Activated CD8-positive, alpha-beta T cell treated with anti-CD3 and anti-CD28 coated beads for 36 hours (primary cell): ENCODE measurements around the gene GLRB. TPM values are rescaled to one million over a fixed set of nuclear protein-coding genes. Genes with fewer than 3 reads are reported as not detected.

ENCODE experiments used
- ATAC-seq: fragments of 200-7000 bp; cut with Tn5 transposase; one replicate; pipeline ENCODE4 v1.10.0; 2021; ENCODE audit warnings: mild to moderate bottlenecking, moderate library complexity
- CTCF ChIA-PET: fragments of 350-600 bp; sonication (Branson Sonifier 250); formaldehyde crosslinking; loops from one replicate; lab custom pipeline; 2021; ENCODE audit warnings: antibody characterized with exemption; lab: Charles Lee
- POLR2A ChIA-PET: fragments of 350-600 bp; sonication (Branson Sonifier 250); formaldehyde crosslinking; loops from one replicate; lab custom pipeline; 2021; ENCODE audit warnings: antibody characterized with exemption; lab: Charles Lee
- DNase-seq: peaks from one replicate; pipeline ENCODE4 v3.0.0-alpha.2; 2020
- H3K27ac Mint-ChIP-seq: one replicate; pipeline ENCODE4 v1.8.0; 2021; ENCODE audit warnings: mild to moderate bottlenecking, mixed read lengths
- H3K27me3 Mint-ChIP-seq: one replicate; pipeline ENCODE4 v1.8.0; 2021; ENCODE audit warnings: mixed read lengths
- H3K36me3 Mint-ChIP-seq: one replicate; pipeline ENCODE4 v1.8.0; 2021; ENCODE audit warnings: low read depth, mixed read lengths
- H3K4me1 Mint-ChIP-seq: one replicate; pipeline ENCODE4 v1.8.0; 2021; ENCODE audit warnings: low read depth, mixed read lengths
- H3K4me3 Mint-ChIP-seq: one replicate; pipeline ENCODE4 v1.8.0; 2021; ENCODE audit warnings: mild to moderate bottlenecking, moderate library complexity, mixed read lengths
- H3K9me3 Mint-ChIP-seq: one replicate; pipeline ENCODE4 v1.8.0; 2021; ENCODE audit warnings: mixed read lengths
- intact Hi-C: fragments of 100-400 bp; cut with micrococcal nuclease; formaldehyde crosslinking; loops from one replicate; pipeline ENCODE4 v1.10.0; 2022
- total RNA-seq, 2 experiments: library from RNA; stranded (reverse); gene quantifications; one replicate each; pipeline ENCODE4 v1.2.3, GENCODE V29; 2021
- TF ChIP-seq, protein P1 (sequence below): fragments of 200-600 bp; IDR thresholded peaks from one replicate; pipeline ENCODE4 v1.8.0; 2022; ENCODE audit warnings: antibody characterized with exemption, mild to moderate bottlenecking

The GLRB gene
- total RNA-seq, 2 experiments from 2014 or later: not detected

DNA sequence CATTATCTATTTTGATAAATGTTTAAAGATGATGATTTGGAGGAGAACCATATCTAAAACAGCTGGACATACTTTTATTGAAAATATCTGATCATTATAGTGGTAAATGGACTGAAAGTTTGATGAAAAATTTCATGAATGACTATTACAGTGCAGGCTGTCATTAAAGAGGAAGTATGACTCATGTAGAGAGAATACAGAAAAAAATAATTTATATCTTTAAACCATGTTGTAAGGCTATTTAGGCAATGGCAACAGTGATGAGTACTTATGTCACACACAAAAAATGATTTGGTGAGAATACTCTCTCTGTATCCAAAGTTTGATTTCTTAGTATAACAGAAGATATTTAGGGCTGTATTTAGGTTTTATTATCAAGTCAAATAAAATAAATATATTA lies 3.9 kb upstream of the GLRB start:
- ChIA-PET CTCF (no interaction called here), POLR2A (no interaction called here)
- Mint-ChIP-seq H3K27me3 (peaks cover 12% of the 10 kb centered on the region), H3K36me3 (no peaks in the 10 kb centered on the region), H3K4me3 (no peak overlapping the region), H3K4me1 (no peaks in the 10 kb centered on the region), H3K9me3 (no peaks in the 10 kb centered on the region), H3K27ac (no peak overlapping the region)
- TF ChIP-seq, protein P1, sequence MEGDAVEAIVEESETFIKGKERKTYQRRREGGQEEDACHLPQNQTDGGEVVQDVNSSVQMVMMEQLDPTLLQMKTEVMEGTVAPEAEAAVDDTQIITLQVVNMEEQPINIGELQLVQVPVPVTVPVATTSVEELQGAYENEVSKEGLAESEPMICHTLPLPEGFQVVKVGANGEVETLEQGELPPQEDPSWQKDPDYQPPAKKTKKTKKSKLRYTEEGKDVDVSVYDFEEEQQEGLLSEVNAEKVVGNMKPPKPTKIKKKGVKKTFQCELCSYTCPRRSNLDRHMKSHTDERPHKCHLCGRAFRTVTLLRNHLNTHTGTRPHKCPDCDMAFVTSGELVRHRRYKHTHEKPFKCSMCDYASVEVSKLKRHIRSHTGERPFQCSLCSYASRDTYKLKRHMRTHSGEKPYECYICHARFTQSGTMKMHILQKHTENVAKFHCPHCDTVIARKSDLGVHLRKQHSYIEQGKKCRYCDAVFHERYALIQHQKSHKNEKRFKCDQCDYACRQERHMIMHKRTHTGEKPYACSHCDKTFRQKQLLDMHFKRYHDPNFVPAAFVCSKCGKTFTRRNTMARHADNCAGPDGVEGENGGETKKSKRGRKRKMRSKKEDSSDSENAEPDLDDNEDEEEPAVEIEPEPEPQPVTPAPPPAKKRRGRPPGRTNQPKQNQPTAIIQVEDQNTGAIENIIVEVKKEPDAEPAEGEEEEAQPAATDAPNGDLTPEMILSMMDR: no peak
- intact Hi-C loops: no loop called here
- no peak for DNase-seq
- no peak for ATAC-seq

DNA sequence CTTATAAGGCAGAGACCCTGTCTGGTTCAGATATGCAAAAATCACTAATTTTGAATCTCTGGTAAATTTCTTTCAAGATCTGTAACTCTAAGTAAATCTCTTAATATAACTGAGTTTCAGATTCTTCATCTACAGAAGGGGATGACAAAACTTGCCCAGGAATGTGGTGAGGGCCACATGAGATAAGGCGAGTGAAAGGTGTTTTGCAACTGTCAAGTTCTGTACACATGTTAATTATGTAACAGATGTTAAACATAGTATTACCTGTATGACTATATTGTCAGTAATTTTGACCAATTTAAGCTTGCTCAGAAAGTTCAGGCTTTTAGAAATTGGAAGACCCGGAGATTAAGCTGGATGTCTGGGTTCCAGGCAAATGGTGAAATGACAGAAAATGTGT lies 549 bp upstream of the GLRB start:
- peaks cover 12% of the 10 kb centered on the region for H3K27me3 Mint-ChIP-seq
- no peaks in the 10 kb centered on the region for H3K9me3 Mint-ChIP-seq
- DNase-seq: no peak
- ATAC-seq: no peak
- ChIA-PET CTCF (no interaction called here), POLR2A (no interaction called here)
- intact Hi-C loops: no loop called here
- no peaks in the 10 kb centered on the region for H3K4me1 Mint-ChIP-seq
- H3K27ac Mint-ChIP-seq: no peak overlapping the region
- no peak overlapping the region for H3K4me3 Mint-ChIP-seq
- no peaks in the 10 kb centered on the region for H3K36me3 Mint-ChIP-seq
- TF ChIP-seq, protein P1: no peak

DNA sequence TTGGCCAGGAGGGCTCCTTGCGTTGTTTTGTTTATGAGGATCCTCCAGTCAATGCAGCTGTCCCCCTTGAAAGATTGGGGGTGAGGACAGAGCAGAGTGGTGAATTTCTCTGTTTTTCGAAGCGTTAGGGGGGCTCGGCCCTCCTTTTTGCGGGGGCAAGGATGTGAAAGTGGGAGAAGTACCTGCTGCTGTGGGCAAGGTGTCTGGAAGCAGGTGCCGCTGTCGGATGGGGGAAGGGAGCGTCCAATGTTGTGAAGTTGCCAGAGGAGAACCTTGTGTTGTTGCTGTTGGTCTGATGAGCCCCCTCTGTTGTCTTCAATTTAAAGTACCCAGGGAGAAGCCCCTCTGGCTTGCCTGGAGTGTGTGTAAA lies 613 bp downstream of the GLRB start:
- no peak overlapping the region for H3K4me3 Mint-ChIP-seq
- no peak for DNase-seq
- ATAC-seq: no peak
- ChIA-PET CTCF (no interaction called here), POLR2A (no interaction called here)
- peaks cover 12% of the 10 kb centered on the region for H3K27me3 Mint-ChIP-seq
- intact Hi-C loops: no loop called here
- H3K36me3 Mint-ChIP-seq: no peaks in the 10 kb centered on the region
- H3K9me3 Mint-ChIP-seq: no peaks in the 10 kb centered on the region
- TF ChIP-seq, protein P1: no peak
- H3K4me1 Mint-ChIP-seq: no peaks in the 10 kb centered on the region
- H3K27ac Mint-ChIP-seq: no peak overlapping the region

DNA sequence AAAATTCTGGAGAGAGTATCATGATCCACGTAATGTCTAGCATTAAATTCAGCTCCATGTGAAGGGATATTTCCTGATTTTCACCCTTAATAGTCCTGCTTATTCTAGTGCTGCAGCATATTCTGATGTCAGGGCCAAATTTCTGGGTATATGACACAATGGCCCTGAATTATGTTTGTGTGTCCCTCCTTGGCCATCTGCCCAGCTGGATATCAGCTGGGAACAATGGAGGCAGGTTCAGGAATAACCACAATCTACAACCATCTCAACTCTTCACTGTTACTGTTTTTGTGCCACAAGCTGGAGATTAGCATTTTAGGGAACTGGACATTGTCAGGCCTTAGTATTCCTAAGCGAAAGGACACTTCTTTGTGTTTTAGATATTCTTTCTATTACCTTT lies 3.5 kb downstream of the GLRB start:
- no peak for DNase-seq
- H3K9me3 Mint-ChIP-seq: no peaks in the 10 kb centered on the region
- no peak overlapping the region for H3K4me3 Mint-ChIP-seq
- no peak overlapping the region for H3K27ac Mint-ChIP-seq
- intact Hi-C loops: no loop called here
- H3K36me3 Mint-ChIP-seq: no peaks in the 10 kb centered on the region
- ChIA-PET CTCF (no interaction called here), POLR2A (no interaction called here)
- peaks cover 10% of the 10 kb centered on the region for H3K27me3 Mint-ChIP-seq
- no peaks in the 10 kb centered on the region for H3K4me1 Mint-ChIP-seq
- ATAC-seq: no peak
- TF ChIP-seq, protein P1: no peak

DNA sequence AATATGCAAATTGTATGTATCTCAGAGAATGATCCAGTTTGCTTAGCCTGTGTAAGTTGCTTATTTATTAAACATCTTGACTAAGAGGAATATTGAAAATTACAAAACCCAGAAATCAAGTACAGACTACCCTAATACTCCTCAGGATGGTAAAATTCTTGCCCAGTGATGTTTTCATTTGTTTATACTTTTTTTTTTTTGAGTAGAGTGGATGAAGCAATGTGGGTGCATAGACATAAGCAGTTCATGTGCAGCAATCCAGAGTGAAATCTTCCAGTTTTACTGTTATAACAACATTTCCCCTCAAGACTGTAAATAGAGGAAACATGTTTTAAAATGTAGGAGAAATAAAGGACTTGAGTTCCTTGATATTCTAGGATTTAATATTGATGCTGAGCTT lies 4.7 kb downstream of the GLRB start:
- DNase-seq (no peak), ATAC-seq (no peak)
- no peak overlapping the region for H3K27ac Mint-ChIP-seq
- ChIA-PET POLR2A (no interaction called here), CTCF (no interaction called here)
- no peak overlapping the region for H3K4me3 Mint-ChIP-seq
- H3K4me1 Mint-ChIP-seq: no peaks in the 10 kb centered on the region
- H3K27me3 Mint-ChIP-seq: peaks cover 5% of the 10 kb centered on the region
- H3K9me3 Mint-ChIP-seq: no peaks in the 10 kb centered on the region
- TF ChIP-seq, protein P1: no peak
- intact Hi-C loops: no loop called here
- H3K36me3 Mint-ChIP-seq: no peaks in the 10 kb centered on the region
